ENCODE measurements around the gene POP7. TPM values are rescaled to one million over a fixed set of nuclear protein-coding genes. Genes with fewer than 3 reads are reported as not detected.

The POP7 gene
- total and polyA plus RNA-seq, 2 donors (not counting 1 experiment from before 2014, with no cell fraction given): 14.4 to 15.2 TPM

DNA sequence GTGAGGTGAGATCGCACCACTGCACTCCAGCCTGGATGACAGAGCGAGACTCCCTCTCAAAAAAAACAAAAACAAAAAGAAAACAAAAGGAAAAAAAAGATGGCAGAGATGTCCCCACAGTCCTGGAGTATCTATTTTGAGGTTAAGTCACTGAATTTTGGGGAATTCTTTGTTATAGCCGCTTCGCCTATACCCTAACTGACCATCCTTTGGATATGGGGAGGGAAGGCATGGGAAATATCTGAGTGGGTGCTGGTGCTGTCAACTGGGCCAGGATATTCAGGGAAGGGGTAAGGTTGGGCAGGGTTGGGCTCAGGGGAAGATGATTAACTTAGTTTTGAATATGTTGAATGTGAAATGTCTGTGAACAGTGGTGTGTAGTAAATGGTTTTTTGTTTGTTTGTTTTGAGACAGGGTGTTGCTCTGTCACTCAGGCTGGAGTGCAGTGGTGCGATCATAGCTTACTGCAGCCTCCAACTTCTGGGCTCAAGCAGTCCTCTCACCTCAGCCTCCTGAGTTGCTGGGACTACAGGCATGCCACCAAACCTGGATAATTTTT is 40.7 kb upstream of the POP7 start:
- no peaks in the 10 kb centered on the region for H3K4me1 Mint-ChIP-seq

More for the DNA sequence above, 40.7 kb upstream of the POP7 start:
- TF ChIP-seq EZH2 (IDR thresholded peaks at IDR 0.05; ENCODE audit: borderline replicate concordance, insufficient read depth, low read depth, low read length, poor library complexity, severe bottlenecking) (no peak), CTCF (IDR thresholded peaks at IDR 0.05) (no peak)
- Histone ChIP-seq H3K79me2 (ENCODE audit: control insufficient read depth, insufficient read depth, low read length) (no peaks in the 10 kb centered on the region), H3K4me2 (replicated peaks; ENCODE audit: low read depth, low read length, poor library complexity, severe bottlenecking) (no peak overlapping the region), H3K9ac (ENCODE audit: low read length) (no peak overlapping the region), H4K20me1 (ENCODE audit: control insufficient read depth, insufficient read depth, low read length, poor library complexity, severe bottlenecking) (no peaks in the 10 kb centered on the region), H3K9me3 (ENCODE audit: control extremely low read depth in 1 of 3, control insufficient read depth in 2 of 3, insufficient read depth in 1 of 3, low read length in 2 of 3) (no peaks in the 10 kb centered on the region), H3K36me3 (replicated peaks in 1 of 2; ENCODE audit: control extremely low read depth in 1 of 2, control insufficient read depth in 1 of 2, extremely low read depth in 1 of 2, insufficient read depth in 2 of 2, low read length in 1 of 2) (no peaks in the 10 kb centered on the region), H3K4me1 (ENCODE audit: control insufficient read depth in 2 of 2, insufficient read depth in 2 of 2, low read length in 2 of 2) (no peaks in the 10 kb centered on the region), H2AFZ (ENCODE audit: insufficient read depth, low read depth, low read length, poor library complexity, severe bottlenecking) (no peak overlapping the region), H3K27ac (ENCODE audit: low read length in 2 of 2) (no peak overlapping the region), H3K27me3 (replicated peaks in 1 of 4; ENCODE audit: control extremely low read depth in 1 of 4, control insufficient read depth in 3 of 4, insufficient read depth in 4 of 4, low read length in 3 of 4) (peaks cover 0 to 2% (median 0%) of the 10 kb centered on the region in 4 experiments), H3K4me3 (ENCODE audit: control extremely low read depth in 1 of 5, extremely low read depth in 1 of 5, insufficient read depth in 1 of 5, low read depth in 2 of 5, low read length in 4 of 5) (no peak overlapping the region)
- H3K27ac Mint-ChIP-seq: no peak overlapping the region
- DNase-seq (no peak), ATAC-seq (ENCODE audit: low read depth) (no peak)
- no peaks in the 10 kb centered on the region for H3K9me3 Mint-ChIP-seq (ENCODE audit: insufficient read depth)
- intact Hi-C loops (cut with micrococcal nuclease): no loop called here
- H3K27me3 Mint-ChIP-seq: peaks cover 8% of the 10 kb centered on the region
- POLR2A ChIA-PET: no interaction called here
- no peak overlapping the region for H3K4me3 Mint-ChIP-seq
- CTCF ChIA-PET: interaction anchor here (1.5 kb wide), 2 partner anchors 26 to 31 kb away, joined by 3 to 4 read pairs; no protein-coding TSS in a partner anchor
- WGBS (ENCODE audit: insufficient coverage): 100% methylated on average over 3 of the region's 5 CpGs
